SK-N-SH (cell line): ENCODE results near the gene YOD1. TPM values are rescaled to one million over a fixed set of nuclear protein-coding genes. Genes with fewer than 3 reads are reported as not detected.

Experiments
- CTCF ChIA-PET: fragments of 300-600, 350-600 bp; formaldehyde crosslinking; extraction: SDS; loops from one replicate; lab custom pipeline; 2021; lab: Yijun Ruan, JAX
- POLR2A ChIA-PET: fragments of 350-600 bp; sonication (Branson Sonifier 250); formaldehyde crosslinking; extraction: SDS; loops from one replicate; lab custom pipeline; 2020; ENCODE audit warnings: antibody characterized with exemption, inconsistent platforms; lab: Yijun Ruan, JAX
- DNase-seq: peaks from one replicate; pipeline ENCODE4 v3.0.0; 2012
- H2AFZ ChIP-seq: fragments of 200-600 bp; sonication (generic); 2 replicates; pipeline ENCODE4 v1.8.1; 2016; ENCODE audit warnings: antibody characterized with exemption, mild to moderate bottlenecking, low read depth
- H3F3A ChIP-seq: fragments of 200-600 bp; sonication (generic); replicated peaks from 2 replicates; pipeline ENCODE3; 2016; ENCODE audit warnings: antibody characterized with exemption, mild to moderate bottlenecking; ENCODE audit not compliant: insufficient read depth
- H3K27ac ChIP-seq, 2 experiments: fragments of 200-500 bp in 1 of 2; fragments of 200-600 bp in 1 of 2; sonication (Bioruptor generic) in 1 of 2; sonication (generic), shearing (Covaris generic) in 1 of 2; 2 replicates each; pipeline versions ENCODE4 v1.5.1 to v1.6.1; 2014 to 2016; ENCODE audit warnings: low read depth in 2 of 2, inconsistent platforms in 1 of 2, low read length in 1 of 2, mild to moderate bottlenecking in 1 of 2, mixed read lengths in 1 of 2
- H3K27me3 ChIP-seq: fragments of 200-600 bp; sonication (generic), shearing (Covaris generic); 2 replicates; pipeline ENCODE4 v1.6.1; 2016; ENCODE audit warnings: mixed run types; ENCODE audit not compliant: insufficient read depth
- H3K36me3 ChIP-seq, 2 experiments: fragments of 200-500 bp in 1 of 2; fragments of 200-600 bp in 1 of 2; sonication (Bioruptor generic) in 1 of 2; sonication (generic) in 1 of 2; replicated peaks in 1 of 2; 2 replicates each; pipeline versions ENCODE3 to v1.5.1; 2014 to 2016; ENCODE audit warnings: low read length in 1 of 2, mild to moderate bottlenecking in 1 of 2; ENCODE audit not compliant: insufficient read depth in 2 of 2, control insufficient read depth in 1 of 2
- H3K4me1 ChIP-seq, 2 experiments: fragments of 200-500 bp in 1 of 2; fragments of 200-600 bp in 1 of 2; sonication (Bioruptor generic) in 1 of 2; sonication (generic), shearing (Covaris generic) in 1 of 2; 2 replicates each; pipeline versions ENCODE4 v1.5.1 to v1.6.1; 2014 to 2016; ENCODE audit warnings: low read depth in 1 of 2, low read length in 1 of 2, mixed run types in 1 of 2; ENCODE audit not compliant: insufficient read depth in 2 of 2, control insufficient read depth in 1 of 2
- H3K4me2 ChIP-seq: fragments of 200-600 bp; sonication (generic), shearing (Covaris generic); 2 replicates; pipeline ENCODE4 v1.6.1; 2017; ENCODE audit warnings: mixed run types
- H3K4me3 ChIP-seq, 2 experiments: fragments of 200-500 bp in 1 of 2; fragments of 200-600 bp in 1 of 2; sonication (Bioruptor generic) in 1 of 2; sonication (generic), shearing (Covaris generic) in 1 of 2; 2 replicates each; pipeline versions ENCODE4 v1.5.1 to v1.8.1; 2014 to 2016; ENCODE audit warnings: low read depth in 2 of 2, inconsistent platforms in 1 of 2, low read length in 1 of 2, mild to moderate bottlenecking in 1 of 2, mixed read lengths in 1 of 2, moderate library complexity in 1 of 2
- H3K79me2 ChIP-seq: fragments of 200-600 bp; sonication (generic); 2 replicates; pipeline ENCODE4 v1.8.1; 2017; ENCODE audit warnings: mild to moderate bottlenecking; ENCODE audit not compliant: insufficient read depth
- H3K9ac ChIP-seq: fragments of 200-600 bp; sonication (generic); 2 replicates; pipeline ENCODE4 v1.6.1; 2017; ENCODE audit warnings: mixed run types
- H3K9me2 ChIP-seq: fragments of 200-600 bp; sonication (generic); 2 replicates; pipeline ENCODE4 v1.6.1; 2017; ENCODE audit warnings: mixed run types
- H3K9me3 ChIP-seq: fragments of 200-600 bp; sonication (generic); 2 replicates; pipeline ENCODE4 v1.6.1; 2017; ENCODE audit warnings: mixed run types, mild to moderate bottlenecking, moderate library complexity
- H4K20me1 ChIP-seq: fragments of 200-600 bp; sonication (generic); 2 replicates; pipeline ENCODE4 v1.6.1; 2017; ENCODE audit warnings: mild to moderate bottlenecking, mixed run types; ENCODE audit not compliant: insufficient read depth
- CHD2 ChIP-seq: fragments of 150-350 bp; IDR thresholded peaks from 2 replicates; pipeline ENCODE4 v1.6.1; 2018; ENCODE audit warnings: low read length; ENCODE audit not compliant: partially characterized antibody
- EZH2phosphoT487 ChIP-seq: fragments of 200-600 bp; sonication (generic); IDR thresholded peaks from 2 replicates; pipeline ENCODE4 v1.6.1; 2017; ENCODE audit warnings: low read depth, mixed run types, mild to moderate bottlenecking, antibody characterized with exemption, moderate library complexity, borderline replicate concordance
- IRF3 ChIP-seq: fragments of 150-350 bp; IDR thresholded peaks from 2 replicates; pipeline ENCODE4 v1.6.1; 2016; ENCODE audit warnings: mild to moderate bottlenecking, low read depth, low read length
- MEF2A ChIP-seq: IDR thresholded peaks from 2 replicates; pipeline ENCODE4 v1.4.0; 2012; ENCODE audit warnings: low read depth, borderline replicate concordance
- MXI1 ChIP-seq: IDR thresholded peaks from 2 replicates; pipeline ENCODE4 v1.6.1; 2012; ENCODE audit warnings: mild to moderate bottlenecking, low read depth, low read length, improper control_type of control experiment
- NFIC ChIP-seq: IDR thresholded peaks from 2 replicates; pipeline ENCODE4 v1.4.0; 2012; ENCODE audit warnings: borderline replicate concordance
- NRF1 ChIP-seq: IDR thresholded peaks from 2 replicates; pipeline ENCODE4 v1.6.1; 2012; ENCODE audit warnings: low read depth, mild to moderate bottlenecking, low read length
- POLR2AphosphoS5 ChIP-seq: IDR thresholded peaks from 2 replicates; pipeline ENCODE4 v1.6.1; 2012; ENCODE audit warnings: low read depth, low read length
- RCOR1 ChIP-seq: fragments of 150-350 bp; IDR thresholded peaks from 2 replicates; pipeline ENCODE4 v1.6.1; 2017; ENCODE audit warnings: antibody characterized with exemption, low read length
- SMC3 ChIP-seq: IDR thresholded peaks from 2 replicates; pipeline ENCODE4 v1.6.1; 2012; ENCODE audit warnings: low read depth, low read length, improper control_type of control experiment
- TAF1 ChIP-seq: IDR thresholded peaks from 2 replicates; pipeline ENCODE4 v1.6.1; 2012; ENCODE audit warnings: low read depth, mild to moderate bottlenecking, low read length, moderate library complexity, borderline replicate concordance
- TCF12 ChIP-seq: IDR thresholded peaks from 2 replicates; pipeline ENCODE4 v1.4.0; 2012
- TEAD4 ChIP-seq: IDR thresholded peaks from 2 replicates; pipeline ENCODE4 v1.4.0; 2012; ENCODE audit warnings: mild to moderate bottlenecking, borderline replicate concordance; ENCODE audit not compliant: insufficient read depth
- USF1 ChIP-seq: IDR thresholded peaks from 2 replicates; pipeline ENCODE4 v1.4.0; 2012; ENCODE audit warnings: low read depth, borderline replicate concordance
- ZBTB33 ChIP-seq: IDR thresholded peaks from 2 replicates; pipeline ENCODE4 v1.4.0; 2012; ENCODE audit warnings: low read depth, borderline replicate concordance
- WGBS: methylation state at CpG from one replicate; pipeline ENCODE4 v1.1.6; 2017; ENCODE audit warnings: low lambda C conversion rate; 5-methylcytosine and 5-hydroxymethylcytosine counted together
- polyA plus RNA-seq, 3 experiments: library from polyadenylated mRNA; depleted of rRNA; stranded (reverse); fragments of >200 nt; gene quantifications; 2 replicates each; pipeline ENCODE4 v1.2.3, GENCODE V29; 2012
- TF ChIP-seq, protein P1 (sequence below): IDR thresholded peaks from 2 replicates; pipeline ENCODE4 v1.4.0; 2012; ENCODE audit warnings: low read depth
- TF ChIP-seq, protein P2 (sequence below): IDR thresholded peaks from 2 replicates; pipeline ENCODE4 v1.6.1; 2012; ENCODE audit warnings: mild to moderate bottlenecking, low read depth, low read length, moderate library complexity
- TF ChIP-seq, protein P3 (sequence below): fragments of 200-600 bp; sonication (generic); IDR thresholded peaks from 2 replicates; pipeline ENCODE4 v1.6.1; 2017; ENCODE audit warnings: antibody characterized with exemption, mild to moderate bottlenecking, moderate library complexity

The YOD1 gene
- polyA plus RNA-seq, 1 of the 3 experiments (the other 2 are of a cell fraction) = 0.79 TPM

- H3K36me3 ChIP-seq = no peaks in the 10 kb centered on the region
- H3K4me2 ChIP-seq = no peak overlapping the region
- no peak overlapping the region for H2AFZ ChIP-seq
- H3K9me2 ChIP-seq = no peaks in the 10 kb centered on the region
- H3K79me2 ChIP-seq = no peaks in the 10 kb centered on the region
- WGBS = 84% methylated on average over 4 of the region's 8 CpGs
- H3K4me3 ChIP-seq = no peak overlapping the region
- POLR2A ChIA-PET = no interaction called here
- no peak overlapping the region for H3K27ac ChIP-seq
- H4K20me1 ChIP-seq = no peaks in the 10 kb centered on the region
- CTCF ChIA-PET = interaction anchor here (0.8 to 1.4 kb wide), 2 partner anchors 9 to 19 kb away, joined by 3 read pairs; no protein-coding TSS in a partner anchor
- no peak for DNase-seq
- H3K4me1 ChIP-seq = peaks cover 8 to 43% of the 10 kb centered on the region in 2 experiments
- no peak overlapping the region for H3K9ac ChIP-seq
- peaks cover 17% of the 10 kb centered on the region for H3F3A ChIP-seq
- H3K9me3 ChIP-seq = no peaks in the 10 kb centered on the region
- no peak for TF ChIP-seq NFIC
- TF ChIP-seq, protein P1, sequence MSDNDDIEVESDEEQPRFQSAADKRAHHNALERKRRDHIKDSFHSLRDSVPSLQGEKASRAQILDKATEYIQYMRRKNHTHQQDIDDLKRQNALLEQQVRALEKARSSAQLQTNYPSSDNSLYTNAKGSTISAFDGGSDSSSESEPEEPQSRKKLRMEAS = no peak
- TF ChIP-seq TEAD4 = no peak
- TF ChIP-seq, protein P2, sequence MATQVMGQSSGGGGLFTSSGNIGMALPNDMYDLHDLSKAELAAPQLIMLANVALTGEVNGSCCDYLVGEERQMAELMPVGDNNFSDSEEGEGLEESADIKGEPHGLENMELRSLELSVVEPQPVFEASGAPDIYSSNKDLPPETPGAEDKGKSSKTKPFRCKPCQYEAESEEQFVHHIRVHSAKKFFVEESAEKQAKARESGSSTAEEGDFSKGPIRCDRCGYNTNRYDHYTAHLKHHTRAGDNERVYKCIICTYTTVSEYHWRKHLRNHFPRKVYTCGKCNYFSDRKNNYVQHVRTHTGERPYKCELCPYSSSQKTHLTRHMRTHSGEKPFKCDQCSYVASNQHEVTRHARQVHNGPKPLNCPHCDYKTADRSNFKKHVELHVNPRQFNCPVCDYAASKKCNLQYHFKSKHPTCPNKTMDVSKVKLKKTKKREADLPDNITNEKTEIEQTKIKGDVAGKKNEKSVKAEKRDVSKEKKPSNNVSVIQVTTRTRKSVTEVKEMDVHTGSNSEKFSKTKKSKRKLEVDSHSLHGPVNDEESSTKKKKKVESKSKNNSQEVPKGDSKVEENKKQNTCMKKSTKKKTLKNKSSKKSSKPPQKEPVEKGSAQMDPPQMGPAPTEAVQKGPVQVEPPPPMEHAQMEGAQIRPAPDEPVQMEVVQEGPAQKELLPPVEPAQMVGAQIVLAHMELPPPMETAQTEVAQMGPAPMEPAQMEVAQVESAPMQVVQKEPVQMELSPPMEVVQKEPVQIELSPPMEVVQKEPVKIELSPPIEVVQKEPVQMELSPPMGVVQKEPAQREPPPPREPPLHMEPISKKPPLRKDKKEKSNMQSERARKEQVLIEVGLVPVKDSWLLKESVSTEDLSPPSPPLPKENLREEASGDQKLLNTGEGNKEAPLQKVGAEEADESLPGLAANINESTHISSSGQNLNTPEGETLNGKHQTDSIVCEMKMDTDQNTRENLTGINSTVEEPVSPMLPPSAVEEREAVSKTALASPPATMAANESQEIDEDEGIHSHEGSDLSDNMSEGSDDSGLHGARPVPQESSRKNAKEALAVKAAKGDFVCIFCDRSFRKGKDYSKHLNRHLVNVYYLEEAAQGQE = no peak
- TF ChIP-seq POLR2AphosphoS5 = no peak
- TF ChIP-seq CHD2 = no peak
- TF ChIP-seq SMC3 = no peak
- TF ChIP-seq TCF12 = no peak
- TF ChIP-seq ZBTB33 = no peak
- no peak for TF ChIP-seq RCOR1
- TF ChIP-seq MEF2A = no peak
- no peak for TF ChIP-seq EZH2phosphoT487
- TF ChIP-seq MXI1 = no peak
- no peak for TF ChIP-seq TAF1
- no peak for TF ChIP-seq USF1
- TF ChIP-seq, protein P3, sequence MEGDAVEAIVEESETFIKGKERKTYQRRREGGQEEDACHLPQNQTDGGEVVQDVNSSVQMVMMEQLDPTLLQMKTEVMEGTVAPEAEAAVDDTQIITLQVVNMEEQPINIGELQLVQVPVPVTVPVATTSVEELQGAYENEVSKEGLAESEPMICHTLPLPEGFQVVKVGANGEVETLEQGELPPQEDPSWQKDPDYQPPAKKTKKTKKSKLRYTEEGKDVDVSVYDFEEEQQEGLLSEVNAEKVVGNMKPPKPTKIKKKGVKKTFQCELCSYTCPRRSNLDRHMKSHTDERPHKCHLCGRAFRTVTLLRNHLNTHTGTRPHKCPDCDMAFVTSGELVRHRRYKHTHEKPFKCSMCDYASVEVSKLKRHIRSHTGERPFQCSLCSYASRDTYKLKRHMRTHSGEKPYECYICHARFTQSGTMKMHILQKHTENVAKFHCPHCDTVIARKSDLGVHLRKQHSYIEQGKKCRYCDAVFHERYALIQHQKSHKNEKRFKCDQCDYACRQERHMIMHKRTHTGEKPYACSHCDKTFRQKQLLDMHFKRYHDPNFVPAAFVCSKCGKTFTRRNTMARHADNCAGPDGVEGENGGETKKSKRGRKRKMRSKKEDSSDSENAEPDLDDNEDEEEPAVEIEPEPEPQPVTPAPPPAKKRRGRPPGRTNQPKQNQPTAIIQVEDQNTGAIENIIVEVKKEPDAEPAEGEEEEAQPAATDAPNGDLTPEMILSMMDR = no peak
- TF ChIP-seq NRF1 = no peak
- no peak for TF ChIP-seq IRF3
- no peaks in the 10 kb centered on the region for H3K27me3 ChIP-seq
Measured at GRCh38 chr1:207022996-207023679, 27.9 kb downstream of the YOD1 start.
